GM18505 (cell line): ENCODE results near the gene LMBRD1.
A peak's percentile ranks its signal among the peaks of the same experiment; 100 is the strongest.
"Not testable (repeated sequence)": the region's sequence is repeated elsewhere in the genome, so short reads cannot be mapped to it uniquely, and the experiment has no call there.

Experiments used
- ATAC-seq: cut with Tn5 transposase; IDR thresholded peaks from one replicate; pipeline ENCODE4 v1.9.1; 2021; ENCODE audit not compliant: unreplicated experiment
- POLR2A ChIP-seq: IDR thresholded peaks from 4 replicates; pipeline ENCODE4 v1.6.1; 2011; ENCODE audit warnings: borderline replicate concordance; ENCODE audit not compliant: insufficient read depth, insufficient read length; ENCODE audit errors: extremely low read depth

The LMBRD1 gene

GRCh38 chr6:69817358-69817757, 20.5 kb upstream of the LMBRD1 start:
- no peak for TF ChIP-seq POLR2A

GRCh38 chr6:69816569-69816968, 19.8 kb upstream of the LMBRD1 start:
- TF ChIP-seq POLR2A, result no peak
- ATAC-seq, result no peak

More at GRCh38 chr6:69817358-69817757, 20.5 kb upstream of the LMBRD1 start:
- ATAC-seq, result no peak

GRCh38 chr6:69816026-69816425, 19.2 kb upstream of the LMBRD1 start:
- peak; percentile 69 for ATAC-seq
- TF ChIP-seq POLR2A, result no peak

- TF ChIP-seq POLR2A, result no peak
- no peak for ATAC-seq
Measured at GRCh38 chr6:69813508-69813907, 16.7 kb upstream of the LMBRD1 start.

GRCh38 chr6:69812746-69813427, 16.1 kb upstream of the LMBRD1 start:
- no peak for TF ChIP-seq POLR2A
- ATAC-seq, result no peak

GRCh38 chr6:69802995-69803394, 6.2 kb upstream of the LMBRD1 start:
- TF ChIP-seq POLR2A, result no peak
- ATAC-seq, result no peak

GRCh38 chr6:69801711-69802110, 4.9 kb upstream of the LMBRD1 start:
- TF ChIP-seq POLR2A, result no peak
- ATAC-seq, result no peak

- TF ChIP-seq POLR2A, result no peak
- no peak for ATAC-seq
Measured at GRCh38 chr6:69801225-69801624, 4.4 kb upstream of the LMBRD1 start.

- not testable (repeated sequence) for ATAC-seq
Measured at GRCh38 chr6:69798796-69799195, 2.0 kb upstream of the LMBRD1 start.

GRCh38 chr6:69796073-69796641, 653 bp downstream of the LMBRD1 start:
- ATAC-seq, result peak; percentile 24
- TF ChIP-seq POLR2A, result peak; percentile 24

- TF ChIP-seq POLR2A, result no peak
- ATAC-seq, result peak; percentile 38
Measured at GRCh38 chr6:69795469-69796072, 1.2 kb downstream of the LMBRD1 start.

- ATAC-seq, result no peak
- no peak for TF ChIP-seq POLR2A
Measured at GRCh38 chr6:69792292-69792691, 4.5 kb downstream of the LMBRD1 start.

- ATAC-seq, result peak; percentile 31
- no peak for TF ChIP-seq POLR2A
Measured at GRCh38 chr6:69791065-69791471, 5.7 kb downstream of the LMBRD1 start.

GRCh38 chr6:69790629-69791028, 6.2 kb downstream of the LMBRD1 start:
- no peak for TF ChIP-seq POLR2A
- peak; percentile 6 for ATAC-seq
